ENCODE measurements around the gene SCAND1.
A peak's percentile ranks its signal among the peaks of the same experiment; 100 is the strongest.
"Not testable (repeated sequence)": the region's sequence is repeated elsewhere in the genome, so short reads cannot be mapped to it uniquely, and the experiment has no call there.

Gene SCAND1

GRCh38 chr20:35954200-35954906, at the start of gene SCAND1:
Gene SCAND1 (minus strand): TSS chr20:35954502. CDS start chr20:35954284, 218 bp downstream.
- H3K4me3 ChIP-seq (ENCODE audit: low read length), result peak within 1 kb of the TSS; percentile 98
- no peak for TF ChIP-seq ZNF274 (IDR thresholded peaks at IDR 0.05; ENCODE audit: low read depth, low read length)

- H3K4me3 ChIP-seq (ENCODE audit: low read length), result no peak overlapping the region
- TF ChIP-seq ZNF274 (IDR thresholded peaks at IDR 0.05; ENCODE audit: low read depth, low read length), result no peak
Measured at GRCh38 chr20:36004045-36004444, 49.7 kb upstream of the SCAND1 start.

- no peak overlapping the region for H3K4me3 ChIP-seq (ENCODE audit: low read length)
- no peak for TF ChIP-seq ZNF274 (IDR thresholded peaks at IDR 0.05; ENCODE audit: low read depth, low read length)
Measured at GRCh38 chr20:36002855-36003254, 48.6 kb upstream of the SCAND1 start.

GRCh38 chr20:36001331-36001730, 47.0 kb upstream of the SCAND1 start:
- H3K4me3 ChIP-seq (ENCODE audit: low read length), result not testable (repeated sequence)

GRCh38 chr20:35996492-35996891, 42.2 kb upstream of the SCAND1 start:
- H3K4me3 ChIP-seq (ENCODE audit: low read length), result not testable (repeated sequence)

GRCh38 chr20:35994994-35995453, 40.7 kb upstream of the SCAND1 start:
- no peak for TF ChIP-seq ZNF274 (IDR thresholded peaks at IDR 0.05; ENCODE audit: low read depth, low read length)
- H3K4me3 ChIP-seq (ENCODE audit: low read length), result no peak overlapping the region

GRCh38 chr20:35992713-35993335, 38.5 kb upstream of the SCAND1 start:
- no peak for TF ChIP-seq ZNF274 (IDR thresholded peaks at IDR 0.05; ENCODE audit: low read depth, low read length)

GRCh38 chr20:35991142-35991771, 37.0 kb upstream of the SCAND1 start:
- H3K4me3 ChIP-seq (ENCODE audit: low read length), result no peak overlapping the region
- TF ChIP-seq ZNF274 (IDR thresholded peaks at IDR 0.05; ENCODE audit: low read depth, low read length), result no peak

More at GRCh38 chr20:35992713-35993335, 38.5 kb upstream of the SCAND1 start:
- H3K4me3 ChIP-seq (ENCODE audit: low read length), result no peak overlapping the region

- H3K4me3 ChIP-seq (ENCODE audit: low read length), result no peak overlapping the region
Measured at GRCh38 chr20:35988910-35989463, 34.7 kb upstream of the SCAND1 start.

GRCh38 chr20:35985806-35986205, 31.5 kb upstream of the SCAND1 start:
- TF ChIP-seq ZNF274 (IDR thresholded peaks at IDR 0.05; ENCODE audit: low read depth, low read length), result no peak
- H3K4me3 ChIP-seq (ENCODE audit: low read length), result no peak overlapping the region

More at GRCh38 chr20:35988910-35989463, 34.7 kb upstream of the SCAND1 start:
- no peak for TF ChIP-seq ZNF274 (IDR thresholded peaks at IDR 0.05; ENCODE audit: low read depth, low read length)

- no peak for TF ChIP-seq ZNF274 (IDR thresholded peaks at IDR 0.05; ENCODE audit: low read depth, low read length)
- no peak overlapping the region for H3K4me3 ChIP-seq (ENCODE audit: low read length)
Measured at GRCh38 chr20:35984382-35984781, 30.1 kb upstream of the SCAND1 start.

- TF ChIP-seq ZNF274 (IDR thresholded peaks at IDR 0.05; ENCODE audit: low read depth, low read length), result no peak
- no peak overlapping the region for H3K4me3 ChIP-seq (ENCODE audit: low read length)
Measured at GRCh38 chr20:35981969-35982368, 27.7 kb upstream of the SCAND1 start.

- H3K4me3 ChIP-seq (ENCODE audit: low read length), result no peak overlapping the region
- no peak for TF ChIP-seq ZNF274 (IDR thresholded peaks at IDR 0.05; ENCODE audit: low read depth, low read length)
Measured at GRCh38 chr20:35979544-35979943, 25.2 kb upstream of the SCAND1 start.

GRCh38 chr20:35978041-35978513, 23.8 kb upstream of the SCAND1 start:
- TF ChIP-seq ZNF274 (IDR thresholded peaks at IDR 0.05; ENCODE audit: low read depth, low read length), result no peak
- no peak overlapping the region for H3K4me3 ChIP-seq (ENCODE audit: low read length)

Measured in GM08714 (cell line).